H1 (cell line): Measurements from ENCODE around the gene NLGN4X. TPM values are rescaled to one million over a fixed set of nuclear protein-coding genes. Genes with fewer than 3 reads are reported as not detected.

Source experiments
- ATF3 ChIP-seq: IDR thresholded peaks from 2 replicates; pipeline ENCODE4 v1.6.1; 2011; ENCODE audit warnings: low read depth, mild to moderate bottlenecking, low read length; ENCODE audit not compliant: insufficient read depth
- KDM1A ChIP-seq: fragments of 200-600, 300-600 bp; sonication (generic); IDR thresholded peaks from 2 replicates; pipeline ENCODE4 v1.7.1; 2016; ENCODE audit warnings: mild to moderate bottlenecking, low read length, borderline replicate concordance
- MAFK ChIP-seq: IDR thresholded peaks from 2 replicates; pipeline ENCODE4 v1.6.1; 2012; ENCODE audit warnings: low read depth, mild to moderate bottlenecking, improper control_type of control experiment, low read length
- POLR2A ChIP-seq, 2 experiments: IDR thresholded peaks; 1 replicate in 1 of 2; 2 replicates in 1 of 2; pipeline ENCODE4 v1.6.1; 2011; ENCODE audit warnings: low read depth in 2 of 2, low read length in 2 of 2, mild to moderate bottlenecking in 2 of 2; ENCODE audit errors: control extremely low read depth in 1 of 2
- POU5F1 ChIP-seq: IDR thresholded peaks from 2 replicates; pipeline ENCODE4 v1.6.1; 2011; ENCODE audit warnings: low read depth, mild to moderate bottlenecking, low read length, moderate library complexity
- TAF7 ChIP-seq: optimal IDR thresholded peaks from 2 replicates; pipeline ENCODE3; 2011; ENCODE audit warnings: low read depth, mild to moderate bottlenecking, inconsistent platforms, low read length, moderate library complexity, borderline replicate concordance
- ZNF274 ChIP-seq: IDR thresholded peaks from 2 replicates; pipeline ENCODE4 v1.7.0; 2012; ENCODE audit warnings: low read length, borderline replicate concordance; ENCODE audit errors: extremely low read depth
- polyA plus RNA-seq, 7 experiments: library from polyadenylated mRNA; depleted of rRNA in 3 of 7; stranded (reverse) in 5 of 7; unstranded in 2 of 7; fragments of >200 nt in 5 of 7; fragments of 200-250 nt in 2 of 7; gene quantifications; 1 replicate in 5 of 7; 2 replicates in 1 of 7; 4 replicates in 1 of 7; pipeline versions ENCODE4 v1.2.1 to v1.2.3, GENCODE V29; 2011 to 2013; ENCODE audit warnings: missing spikeins in 2 of 7, mixed read lengths in 2 of 7
- total RNA-seq: library from RNA; stranded (reverse); fragmentation: NEBNext Ultra II Directional; extraction: Animal tissue kit (Norgen Biotek cat#: 25700); gene quantifications from 2 replicates; pipeline ENCODE4 v1.2.1, GENCODE V29; 2021
- TF ChIP-seq, protein P1 (sequence below): fragments of 300-600 bp; sonication (generic); IDR thresholded peaks from 2 replicates; pipeline ENCODE4 v1.7.1; 2012; ENCODE audit warnings: low read length, moderate library complexity, mild to moderate bottlenecking, inconsistent platforms; ENCODE audit not compliant: insufficient replicate concordance
- TF ChIP-seq, protein P2 (sequence below): IDR thresholded peaks from 2 replicates; pipeline ENCODE4 v1.6.1; 2011; ENCODE audit warnings: low read length, improper control_type of control experiment

Gene NLGN4X
- total and polyA plus RNA-seq, 2 of the 8 experiments (the other 6 are each of a cell fraction or from before 2014, with no cell fraction given), result 104 to 124 TPM

- TF ChIP-seq, protein P1, sequence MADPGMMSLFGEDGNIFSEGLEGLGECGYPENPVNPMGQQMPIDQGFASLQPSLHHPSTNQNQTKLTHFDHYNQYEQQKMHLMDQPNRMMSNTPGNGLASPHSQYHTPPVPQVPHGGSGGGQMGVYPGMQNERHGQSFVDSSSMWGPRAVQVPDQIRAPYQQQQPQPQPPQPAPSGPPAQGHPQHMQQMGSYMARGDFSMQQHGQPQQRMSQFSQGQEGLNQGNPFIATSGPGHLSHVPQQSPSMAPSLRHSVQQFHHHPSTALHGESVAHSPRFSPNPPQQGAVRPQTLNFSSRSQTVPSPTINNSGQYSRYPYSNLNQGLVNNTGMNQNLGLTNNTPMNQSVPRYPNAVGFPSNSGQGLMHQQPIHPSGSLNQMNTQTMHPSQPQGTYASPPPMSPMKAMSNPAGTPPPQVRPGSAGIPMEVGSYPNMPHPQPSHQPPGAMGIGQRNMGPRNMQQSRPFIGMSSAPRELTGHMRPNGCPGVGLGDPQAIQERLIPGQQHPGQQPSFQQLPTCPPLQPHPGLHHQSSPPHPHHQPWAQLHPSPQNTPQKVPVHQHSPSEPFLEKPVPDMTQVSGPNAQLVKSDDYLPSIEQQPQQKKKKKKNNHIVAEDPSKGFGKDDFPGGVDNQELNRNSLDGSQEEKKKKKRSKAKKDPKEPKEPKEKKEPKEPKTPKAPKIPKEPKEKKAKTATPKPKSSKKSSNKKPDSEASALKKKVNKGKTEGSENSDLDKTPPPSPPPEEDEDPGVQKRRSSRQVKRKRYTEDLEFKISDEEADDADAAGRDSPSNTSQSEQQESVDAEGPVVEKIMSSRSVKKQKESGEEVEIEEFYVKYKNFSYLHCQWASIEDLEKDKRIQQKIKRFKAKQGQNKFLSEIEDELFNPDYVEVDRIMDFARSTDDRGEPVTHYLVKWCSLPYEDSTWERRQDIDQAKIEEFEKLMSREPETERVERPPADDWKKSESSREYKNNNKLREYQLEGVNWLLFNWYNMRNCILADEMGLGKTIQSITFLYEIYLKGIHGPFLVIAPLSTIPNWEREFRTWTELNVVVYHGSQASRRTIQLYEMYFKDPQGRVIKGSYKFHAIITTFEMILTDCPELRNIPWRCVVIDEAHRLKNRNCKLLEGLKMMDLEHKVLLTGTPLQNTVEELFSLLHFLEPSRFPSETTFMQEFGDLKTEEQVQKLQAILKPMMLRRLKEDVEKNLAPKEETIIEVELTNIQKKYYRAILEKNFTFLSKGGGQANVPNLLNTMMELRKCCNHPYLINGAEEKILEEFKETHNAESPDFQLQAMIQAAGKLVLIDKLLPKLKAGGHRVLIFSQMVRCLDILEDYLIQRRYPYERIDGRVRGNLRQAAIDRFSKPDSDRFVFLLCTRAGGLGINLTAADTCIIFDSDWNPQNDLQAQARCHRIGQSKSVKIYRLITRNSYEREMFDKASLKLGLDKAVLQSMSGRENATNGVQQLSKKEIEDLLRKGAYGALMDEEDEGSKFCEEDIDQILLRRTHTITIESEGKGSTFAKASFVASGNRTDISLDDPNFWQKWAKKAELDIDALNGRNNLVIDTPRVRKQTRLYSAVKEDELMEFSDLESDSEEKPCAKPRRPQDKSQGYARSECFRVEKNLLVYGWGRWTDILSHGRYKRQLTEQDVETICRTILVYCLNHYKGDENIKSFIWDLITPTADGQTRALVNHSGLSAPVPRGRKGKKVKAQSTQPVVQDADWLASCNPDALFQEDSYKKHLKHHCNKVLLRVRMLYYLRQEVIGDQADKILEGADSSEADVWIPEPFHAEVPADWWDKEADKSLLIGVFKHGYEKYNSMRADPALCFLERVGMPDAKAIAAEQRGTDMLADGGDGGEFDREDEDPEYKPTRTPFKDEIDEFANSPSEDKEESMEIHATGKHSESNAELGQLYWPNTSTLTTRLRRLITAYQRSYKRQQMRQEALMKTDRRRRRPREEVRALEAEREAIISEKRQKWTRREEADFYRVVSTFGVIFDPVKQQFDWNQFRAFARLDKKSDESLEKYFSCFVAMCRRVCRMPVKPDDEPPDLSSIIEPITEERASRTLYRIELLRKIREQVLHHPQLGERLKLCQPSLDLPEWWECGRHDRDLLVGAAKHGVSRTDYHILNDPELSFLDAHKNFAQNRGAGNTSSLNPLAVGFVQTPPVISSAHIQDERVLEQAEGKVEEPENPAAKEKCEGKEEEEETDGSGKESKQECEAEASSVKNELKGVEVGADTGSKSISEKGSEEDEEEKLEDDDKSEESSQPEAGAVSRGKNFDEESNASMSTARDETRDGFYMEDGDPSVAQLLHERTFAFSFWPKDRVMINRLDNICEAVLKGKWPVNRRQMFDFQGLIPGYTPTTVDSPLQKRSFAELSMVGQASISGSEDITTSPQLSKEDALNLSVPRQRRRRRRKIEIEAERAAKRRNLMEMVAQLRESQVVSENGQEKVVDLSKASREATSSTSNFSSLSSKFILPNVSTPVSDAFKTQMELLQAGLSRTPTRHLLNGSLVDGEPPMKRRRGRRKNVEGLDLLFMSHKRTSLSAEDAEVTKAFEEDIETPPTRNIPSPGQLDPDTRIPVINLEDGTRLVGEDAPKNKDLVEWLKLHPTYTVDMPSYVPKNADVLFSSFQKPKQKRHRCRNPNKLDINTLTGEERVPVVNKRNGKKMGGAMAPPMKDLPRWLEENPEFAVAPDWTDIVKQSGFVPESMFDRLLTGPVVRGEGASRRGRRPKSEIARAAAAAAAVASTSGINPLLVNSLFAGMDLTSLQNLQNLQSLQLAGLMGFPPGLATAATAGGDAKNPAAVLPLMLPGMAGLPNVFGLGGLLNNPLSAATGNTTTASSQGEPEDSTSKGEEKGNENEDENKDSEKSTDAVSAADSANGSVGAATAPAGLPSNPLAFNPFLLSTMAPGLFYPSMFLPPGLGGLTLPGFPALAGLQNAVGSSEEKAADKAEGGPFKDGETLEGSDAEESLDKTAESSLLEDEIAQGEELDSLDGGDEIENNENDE, result no peak
- TF ChIP-seq TAF7 (no peak), ATF3 (no peak), ZNF274 (no peak), POLR2A (IDR thresholded peaks at IDR 0.05; ENCODE audit: control extremely low read depth in 1 of 2, low read depth in 2 of 2, low read length in 2 of 2) (no peak), MAFK (no peak), KDM1A (no peak), POU5F1 (no peak)
- TF ChIP-seq, protein P2, sequence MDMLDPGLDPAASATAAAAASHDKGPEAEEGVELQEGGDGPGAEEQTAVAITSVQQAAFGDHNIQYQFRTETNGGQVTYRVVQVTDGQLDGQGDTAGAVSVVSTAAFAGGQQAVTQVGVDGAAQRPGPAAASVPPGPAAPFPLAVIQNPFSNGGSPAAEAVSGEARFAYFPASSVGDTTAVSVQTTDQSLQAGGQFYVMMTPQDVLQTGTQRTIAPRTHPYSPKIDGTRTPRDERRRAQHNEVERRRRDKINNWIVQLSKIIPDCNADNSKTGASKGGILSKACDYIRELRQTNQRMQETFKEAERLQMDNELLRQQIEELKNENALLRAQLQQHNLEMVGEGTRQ, result no peak
These were observed 43.7 kb downstream of the NLGN4X start (continued) for GRCh38 chrX:6184900-6185515.
